Stimulated activated CD4-positive, alpha-beta T cell treated with anti-CD3 and anti-CD28 coated beads, Interleukin-1b, Interleukin-23, amount 100 ng/mL, for 24 hours (primary cell): ENCODE data around the gene GNS.
"Not testable (repeated sequence)": the region's sequence is repeated elsewhere in the genome, so short reads cannot be mapped to it uniquely, and the experiment has no call there.

Experiments
- DNase-seq, 4 experiments: peaks; one replicate each; pipeline ENCODE4 v3.0.0-alpha.2; 2020; ENCODE audit warnings: low read depth in 4 of 4, low spot score in 1 of 4

The GNS gene

DNA sequence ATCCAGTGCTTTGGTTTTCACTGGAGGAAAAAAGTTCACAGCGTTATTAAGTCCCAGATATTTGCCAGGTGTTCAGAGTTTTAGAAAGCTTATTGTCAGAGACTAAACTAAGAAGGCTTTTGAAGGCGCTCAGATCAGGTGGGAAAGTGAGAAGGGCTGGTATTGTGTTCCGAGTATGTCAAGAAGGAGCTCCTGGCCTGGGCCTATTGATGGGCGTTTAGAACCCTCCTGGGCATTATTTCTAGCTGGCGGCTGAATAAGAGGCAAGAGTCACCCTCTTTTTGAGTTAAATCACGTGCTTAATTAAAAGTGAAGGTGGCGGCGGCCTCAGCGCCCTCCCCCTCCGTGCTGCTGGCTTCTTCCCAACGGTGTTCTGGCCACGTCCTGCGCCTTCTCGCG is 20.9 kb upstream of the GNS start:
- DNase-seq: no peak

DNA sequence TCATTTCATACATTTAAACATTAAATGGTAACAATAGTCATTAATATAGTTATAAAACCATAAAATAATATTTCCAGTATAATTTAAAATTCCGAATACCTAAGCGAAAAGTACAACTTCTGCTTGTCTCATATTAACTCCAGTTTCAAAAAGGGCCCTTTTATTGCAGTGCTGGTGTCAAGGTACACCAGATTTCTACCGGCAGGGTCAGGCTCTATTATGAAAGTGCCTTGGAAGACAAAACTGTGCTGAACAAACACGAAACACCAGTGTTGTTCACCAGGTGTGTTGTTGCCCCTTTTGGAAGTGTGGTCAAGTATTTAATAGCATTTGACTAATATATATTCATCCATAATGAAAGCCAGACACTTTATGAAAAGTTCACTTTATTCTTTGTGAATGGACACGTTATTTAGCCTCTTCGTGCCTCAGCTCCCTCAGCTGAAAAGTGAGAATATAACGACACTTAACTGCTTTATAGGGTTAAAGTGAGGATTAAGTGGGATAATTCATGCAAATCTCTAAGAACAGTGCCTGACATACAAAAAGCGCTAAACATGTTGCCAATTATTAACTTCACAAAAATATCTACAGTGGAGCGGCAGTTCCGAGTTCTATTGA is 20.3 kb upstream of the GNS start:
- no peak for DNase-seq

DNA sequence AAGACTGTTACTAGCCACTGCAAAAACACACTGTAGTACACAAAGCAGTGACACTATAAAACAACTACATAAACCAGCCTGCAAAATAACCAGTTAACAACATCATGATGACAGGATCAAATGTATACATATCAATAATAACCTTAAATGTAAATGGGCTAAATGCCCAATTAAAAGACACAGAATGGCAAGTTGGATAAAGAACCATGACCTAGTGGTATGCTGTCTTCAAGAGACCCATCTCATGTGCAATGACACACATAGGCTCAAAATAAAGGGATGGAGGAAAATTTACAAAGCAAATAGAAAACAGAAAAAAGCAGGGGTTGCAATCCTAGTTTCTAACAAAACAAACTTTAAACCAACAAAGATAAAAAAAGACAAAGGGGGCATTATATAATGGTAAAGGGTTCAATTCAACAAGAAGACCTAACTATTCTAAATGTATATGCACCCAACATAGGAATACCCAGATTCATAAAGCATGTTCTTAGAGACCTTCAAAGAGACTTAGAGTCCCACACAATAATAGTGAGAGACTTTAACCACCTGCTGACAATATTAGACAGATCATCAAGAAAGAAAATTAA is 16.0 kb upstream of the GNS start:
- not testable (repeated sequence) for DNase-seq

DNA sequence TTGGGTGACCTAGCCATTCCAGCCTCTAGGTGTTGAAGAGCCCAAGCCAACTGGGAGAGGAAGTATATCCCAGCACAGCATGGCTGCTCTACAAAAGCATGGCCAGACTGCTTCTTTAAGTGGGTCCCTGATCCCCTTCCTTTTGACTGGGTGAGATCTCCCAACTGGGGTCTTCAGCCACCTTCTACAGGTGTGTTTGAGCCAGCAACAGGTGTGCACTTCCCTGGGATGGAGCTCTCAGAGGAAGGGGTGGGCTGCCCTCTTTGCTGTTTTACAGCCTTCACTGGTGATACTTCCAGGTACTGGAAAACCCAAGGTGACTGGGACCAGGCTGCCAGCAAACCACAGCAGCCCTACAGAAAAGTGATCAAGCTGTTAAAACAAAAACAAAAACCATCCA is 14.2 kb upstream of the GNS start:
- DNase-seq: no peak

DNA sequence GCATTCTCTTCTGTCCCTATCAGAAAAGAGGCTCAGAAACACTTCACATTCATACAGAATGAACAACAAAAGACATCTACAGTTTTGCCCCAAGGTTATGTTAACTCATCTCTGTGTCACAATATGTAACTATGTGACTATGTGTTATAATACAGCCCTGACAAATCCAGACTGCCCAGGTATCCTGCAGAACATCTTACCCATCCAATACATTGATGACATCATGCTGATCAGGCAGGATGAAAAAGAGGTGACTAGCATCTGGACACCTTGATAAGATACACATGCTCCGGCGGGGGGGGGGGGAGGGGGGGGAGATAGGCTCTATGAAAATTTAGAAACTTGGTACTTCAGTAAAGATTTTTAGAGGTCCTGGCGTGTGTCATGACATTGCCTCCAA is 8.3 kb upstream of the GNS start:
- no peak for DNase-seq

DNA sequence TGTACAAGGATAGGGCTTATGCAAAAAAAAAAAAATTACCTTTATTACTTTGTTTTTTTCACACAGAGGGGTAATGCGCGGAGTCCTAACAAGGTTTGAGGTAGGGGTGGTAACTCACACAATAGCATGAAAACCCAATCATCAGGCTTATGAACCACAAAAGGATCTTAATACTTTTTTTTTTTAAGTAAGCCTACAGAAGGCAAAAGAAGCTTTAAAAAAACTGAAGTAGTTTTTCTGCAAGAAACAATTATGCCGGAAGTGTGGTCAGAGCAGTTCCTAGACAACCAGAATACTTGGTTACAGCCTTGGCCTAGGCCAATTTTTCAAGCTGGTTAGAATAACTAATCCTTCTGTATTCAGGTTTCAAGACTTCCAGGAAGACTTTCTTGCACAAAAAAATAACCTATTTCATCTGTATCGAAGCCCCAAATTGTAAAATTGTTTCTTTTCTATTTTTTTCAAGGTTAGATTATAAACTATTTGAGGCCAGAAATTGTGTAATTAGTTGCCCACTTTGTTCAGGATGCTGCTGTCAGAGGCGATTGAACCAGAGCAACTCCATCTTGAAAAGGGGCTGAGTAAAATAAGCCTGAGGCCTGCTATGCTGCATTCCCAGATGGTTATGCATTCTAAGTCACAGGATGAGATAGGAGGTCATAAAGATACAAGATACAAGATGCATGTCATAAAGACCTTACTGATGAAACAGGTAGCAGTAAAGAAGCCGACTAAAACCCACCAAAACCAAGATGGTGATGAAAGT is 1.8 kb upstream of the GNS start:
- no peak for DNase-seq

DNA sequence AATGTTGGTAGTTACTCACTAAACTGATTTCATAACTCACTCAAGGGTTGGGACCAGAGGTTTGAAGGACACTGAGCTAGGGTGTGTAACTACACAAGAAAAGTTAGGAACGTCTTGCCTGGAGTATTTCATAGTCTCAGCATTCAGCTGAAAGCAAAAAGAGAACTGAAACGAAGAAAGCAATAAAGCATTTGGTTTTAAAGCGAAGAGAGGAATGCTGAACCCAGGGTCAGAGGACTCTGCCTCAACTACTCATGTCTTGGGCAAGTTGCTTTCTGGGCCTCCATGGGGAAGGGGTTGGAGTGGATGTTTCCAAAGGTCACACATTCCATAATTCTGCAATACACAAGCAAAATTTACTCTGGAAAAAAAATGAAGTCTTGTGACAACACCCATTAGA is 1.4 kb downstream of the GNS start:
- no peak for DNase-seq

DNA sequence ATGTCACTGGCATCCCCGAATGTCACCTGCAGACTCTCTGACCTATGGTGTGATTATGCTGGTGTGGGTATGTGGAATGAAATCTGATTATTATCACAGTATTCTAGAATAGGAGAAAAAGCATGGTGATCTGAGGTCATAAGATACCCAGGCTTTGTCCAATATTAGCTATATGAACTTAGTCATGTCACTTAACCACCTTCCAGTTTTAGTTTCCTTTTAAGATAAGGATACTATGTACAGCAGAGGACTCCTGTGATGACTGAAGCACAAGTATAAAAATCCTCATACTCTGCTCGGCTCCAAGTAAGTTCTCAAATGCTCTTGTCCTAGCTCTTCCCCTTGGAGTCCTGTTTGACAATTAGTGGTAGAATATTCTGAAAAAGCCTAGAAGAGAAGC is 2.8 kb downstream of the GNS start:
- no peak for DNase-seq

DNA sequence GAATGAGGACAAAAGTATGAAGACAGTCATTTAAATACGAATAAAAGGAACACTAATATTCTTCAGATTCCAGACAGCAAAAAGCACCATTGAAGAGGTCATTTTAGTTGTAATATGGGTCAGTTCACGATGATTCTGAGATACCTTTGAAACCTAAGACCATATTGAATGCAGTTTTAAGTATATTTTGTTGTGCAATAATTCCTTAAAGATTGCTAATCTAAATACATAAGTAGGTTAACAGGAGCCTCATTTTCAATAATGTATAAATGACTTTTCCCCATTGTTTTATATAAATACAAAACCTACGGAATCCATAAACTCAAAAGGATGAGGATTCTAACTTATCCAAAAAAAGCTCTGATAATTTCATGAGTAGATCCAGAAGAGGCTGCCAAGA is 5.8 kb downstream of the GNS start:
- no peak for DNase-seq

DNA sequence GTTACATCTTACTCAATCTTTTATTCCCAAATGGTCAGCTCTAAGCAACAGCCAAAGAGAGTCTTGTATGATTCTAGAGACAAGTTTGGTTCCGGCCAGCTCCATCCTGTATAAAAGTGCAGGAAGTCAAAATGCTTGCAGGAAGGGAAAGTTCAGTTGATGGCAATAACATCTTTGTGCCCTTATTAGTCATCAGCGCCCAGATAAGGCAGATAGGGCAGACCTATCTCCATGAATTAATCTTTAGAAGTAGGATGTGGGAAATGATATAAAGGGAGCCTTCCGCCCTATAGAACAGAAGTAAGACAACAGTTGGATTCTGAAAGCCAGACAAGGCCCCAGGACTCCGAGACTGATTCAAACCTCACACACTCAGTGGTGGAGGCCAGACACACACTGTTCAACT is 6.4 kb downstream of the GNS start:
- DNase-seq: no peak

DNA sequence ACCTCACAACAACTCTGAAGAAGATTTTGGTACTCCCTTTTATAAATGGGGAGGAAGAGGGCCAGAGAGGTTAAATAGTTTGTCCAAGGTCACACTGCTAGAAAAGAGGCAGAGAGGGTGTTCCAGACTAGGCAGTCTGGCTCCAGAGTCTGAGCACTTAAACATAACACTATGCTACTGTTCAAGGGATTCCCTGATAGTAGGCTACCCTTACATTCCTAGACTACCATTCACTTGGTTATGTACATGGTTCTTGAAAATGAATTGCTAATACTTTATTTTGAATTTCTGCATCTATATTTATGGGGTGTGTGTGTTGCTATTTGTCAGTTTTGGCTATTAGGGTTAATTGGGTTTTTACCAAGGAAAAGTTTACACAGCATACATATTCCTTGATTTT is 7.2 kb downstream of the GNS start:
- DNase-seq: no peak

DNA sequence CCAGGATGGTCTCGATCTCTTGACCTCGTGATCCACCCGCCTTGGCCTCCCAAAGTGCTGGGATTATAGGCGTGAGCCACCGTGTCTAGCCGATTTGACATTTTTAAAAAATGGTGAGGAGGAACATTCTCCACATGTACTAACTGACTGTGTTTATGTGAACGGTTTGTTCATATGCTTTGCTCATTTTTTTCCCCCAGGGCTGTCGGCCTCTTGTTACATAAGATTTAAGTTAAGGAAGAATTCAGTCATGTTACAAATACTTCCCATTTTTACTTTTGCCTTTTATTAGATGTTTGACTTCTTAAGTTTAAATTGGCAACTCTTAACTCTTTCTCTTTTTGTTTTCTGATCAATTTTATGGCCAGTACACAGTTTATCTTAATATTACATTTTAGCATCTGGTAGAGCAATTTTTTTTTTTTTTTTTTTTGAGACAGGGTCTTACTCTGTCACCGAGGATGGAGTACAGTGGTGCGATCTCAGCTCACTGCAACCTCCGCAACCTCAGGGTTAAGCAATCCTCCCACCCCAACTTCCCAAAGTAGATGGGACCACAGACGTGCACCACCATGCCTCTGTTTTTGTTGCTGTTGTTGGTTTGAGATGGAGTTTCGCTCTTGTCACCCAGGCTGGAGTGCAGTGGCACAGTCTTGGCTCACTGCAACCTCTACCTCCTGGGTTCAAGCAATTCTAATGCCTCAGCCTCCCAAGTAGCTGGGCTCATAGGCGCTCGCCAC is 9.6 kb downstream of the GNS start:
- DNase-seq: no peak

DNA sequence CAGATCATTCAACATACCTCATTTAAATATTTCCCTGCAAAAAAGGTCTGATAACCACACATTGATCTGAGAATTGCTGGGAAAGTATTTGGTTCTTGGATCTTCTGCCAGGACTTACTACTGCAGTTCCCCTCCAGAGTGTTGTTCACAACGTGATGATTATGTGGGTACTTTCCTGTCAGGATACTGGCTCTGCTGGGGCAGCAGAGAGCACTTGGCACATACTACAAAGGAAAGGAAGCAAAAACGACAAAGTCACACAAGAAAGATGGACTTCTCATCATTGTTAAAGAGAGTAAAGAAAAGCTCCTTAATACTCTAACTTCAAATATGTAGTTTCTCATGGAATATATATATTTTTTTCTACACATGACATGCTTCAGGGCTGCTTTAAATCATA is 11.5 kb downstream of the GNS start:
- DNase-seq: no peak

DNA sequence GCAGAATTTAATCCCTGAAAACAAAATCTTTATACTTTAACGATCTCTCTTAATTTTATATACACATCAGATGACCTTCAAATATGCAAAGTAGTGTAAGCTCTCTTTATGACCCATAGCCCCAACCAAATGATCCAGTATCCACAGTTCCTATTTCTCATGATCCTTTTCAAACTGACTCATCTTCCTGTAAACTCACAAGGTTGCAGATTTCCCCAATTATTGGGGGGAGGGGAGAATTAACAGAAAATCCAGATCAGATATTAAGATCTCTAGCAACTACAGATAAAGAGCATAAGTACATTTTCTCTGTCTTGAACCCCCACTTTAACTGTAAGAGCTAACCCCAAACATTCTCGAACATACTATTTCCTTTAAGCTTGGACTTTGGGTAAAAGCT is 12.5 kb downstream of the GNS start:
- no peak for DNase-seq

DNA sequence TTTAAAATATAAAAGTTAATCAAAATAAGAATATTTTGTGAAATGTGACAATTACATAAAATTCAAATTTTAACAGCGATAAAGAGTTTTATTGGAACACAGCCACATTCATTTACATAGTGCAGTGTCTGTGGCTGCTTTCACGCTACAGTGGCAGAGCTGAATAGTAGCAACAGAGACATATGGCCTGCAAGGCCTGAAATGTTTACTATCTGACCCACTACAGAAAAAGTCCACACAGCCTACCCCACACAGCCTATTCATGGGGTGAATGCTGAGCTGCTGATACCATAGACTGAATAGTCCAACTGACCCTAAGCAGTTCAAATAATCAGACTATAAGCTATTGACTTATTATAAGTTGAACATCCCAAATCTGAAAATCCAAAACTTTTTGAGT is 13.2 kb downstream of the GNS start:
- DNase-seq: no peak

DNA sequence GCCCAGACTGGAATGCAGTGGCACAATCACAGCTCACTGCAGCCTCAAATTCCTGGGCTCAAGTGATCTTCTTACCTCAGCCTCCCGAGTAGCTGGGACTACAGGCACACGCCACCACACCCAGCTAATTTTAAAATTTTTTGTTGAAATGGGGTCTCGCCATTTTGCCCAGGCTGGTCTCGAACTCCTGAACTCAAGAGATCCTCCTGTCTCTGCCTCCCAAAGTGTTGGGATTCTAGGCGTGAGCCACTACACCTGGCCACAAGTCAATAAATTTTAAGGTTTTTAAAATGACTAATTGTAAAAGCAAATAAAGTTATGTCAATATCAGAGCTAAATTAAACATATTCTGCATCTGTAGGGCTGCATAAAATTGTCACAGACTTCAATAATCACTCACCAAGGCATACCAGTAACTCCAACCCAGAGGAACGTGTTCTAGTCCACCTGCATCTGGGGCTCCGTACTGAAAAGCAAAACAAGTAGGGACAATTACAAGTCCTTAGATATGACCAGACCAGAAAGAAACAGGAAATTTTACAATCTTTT is 13.9 kb downstream of the GNS start:
- no peak for DNase-seq

DNA sequence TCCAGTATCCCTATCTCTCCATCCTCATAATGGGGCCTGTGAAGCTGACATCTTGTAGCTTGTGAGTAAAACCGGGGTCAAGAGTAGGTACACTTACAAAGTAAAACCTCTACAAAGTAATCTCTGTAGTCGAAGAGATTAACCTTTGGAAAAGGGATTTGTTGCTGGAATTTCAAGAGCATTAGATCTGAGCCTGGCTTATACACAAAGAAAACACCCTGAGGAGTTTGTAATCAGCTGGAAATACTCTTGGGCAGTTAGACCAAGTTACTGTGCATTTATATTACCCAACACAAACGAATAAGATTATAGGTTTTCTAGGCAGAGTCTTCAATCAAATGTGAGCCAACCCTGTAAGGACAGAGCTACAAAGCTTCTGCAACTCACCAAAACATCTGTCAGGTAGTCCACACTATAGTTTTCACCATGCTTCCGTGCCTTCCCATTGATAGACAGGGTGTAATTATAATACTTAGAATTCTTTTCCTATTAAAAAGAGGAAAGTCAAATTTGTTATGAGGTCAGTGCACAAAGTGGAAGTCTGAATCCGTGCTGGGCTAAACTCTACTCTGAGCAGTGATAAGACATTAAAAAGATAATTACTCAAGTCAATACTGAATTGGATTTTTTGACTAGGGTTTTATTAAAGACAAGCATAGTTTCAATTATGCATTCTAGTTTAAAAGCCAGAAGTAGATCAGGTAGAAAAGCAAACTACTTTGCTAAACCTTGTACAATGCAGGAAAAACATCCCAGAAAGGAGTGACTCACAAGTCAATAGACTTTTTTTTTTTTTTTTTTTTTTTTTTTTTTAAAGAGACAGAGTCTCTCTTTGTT is 14.6 kb downstream of the GNS start:
- no peak for DNase-seq

DNA sequence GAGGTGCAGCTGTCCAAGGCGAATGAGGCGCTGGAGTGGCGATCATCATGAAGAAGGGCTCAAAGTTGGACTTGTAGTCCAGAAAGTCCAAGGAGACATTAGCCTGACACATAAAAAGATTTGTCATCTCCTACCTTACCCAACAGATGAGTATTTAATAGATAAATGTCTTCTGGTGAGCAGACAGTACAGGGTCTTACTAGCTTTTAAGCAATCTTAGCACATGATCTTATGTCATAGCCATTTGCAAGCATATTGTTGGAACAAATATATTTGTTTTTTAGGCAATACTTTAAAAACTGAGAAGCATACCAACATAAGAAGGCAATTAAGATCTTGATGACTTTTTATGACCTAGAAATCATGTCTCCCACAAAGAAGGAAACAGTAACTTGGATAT is 16.0 kb downstream of the GNS start:
- no peak for DNase-seq

DNA sequence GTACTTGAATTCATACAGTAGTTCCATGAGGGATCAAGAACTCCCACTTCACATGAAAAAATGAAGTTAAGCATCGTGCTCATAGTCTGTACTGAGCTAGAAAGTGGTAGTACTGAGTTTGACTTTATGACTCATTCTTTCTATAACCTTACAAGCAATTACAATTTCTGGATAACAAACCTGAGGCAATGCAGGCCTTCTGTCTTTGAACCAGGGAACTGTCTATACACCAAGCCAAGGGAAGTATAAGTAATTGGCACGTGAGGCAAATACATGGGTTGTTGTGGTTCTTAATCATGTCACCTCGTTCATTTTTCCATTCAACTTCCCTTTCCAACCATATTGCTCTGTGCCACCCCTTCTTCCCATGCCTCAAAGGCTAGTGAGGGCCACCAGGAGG is 16.8 kb downstream of the GNS start:
- DNase-seq: no peak

DNA sequence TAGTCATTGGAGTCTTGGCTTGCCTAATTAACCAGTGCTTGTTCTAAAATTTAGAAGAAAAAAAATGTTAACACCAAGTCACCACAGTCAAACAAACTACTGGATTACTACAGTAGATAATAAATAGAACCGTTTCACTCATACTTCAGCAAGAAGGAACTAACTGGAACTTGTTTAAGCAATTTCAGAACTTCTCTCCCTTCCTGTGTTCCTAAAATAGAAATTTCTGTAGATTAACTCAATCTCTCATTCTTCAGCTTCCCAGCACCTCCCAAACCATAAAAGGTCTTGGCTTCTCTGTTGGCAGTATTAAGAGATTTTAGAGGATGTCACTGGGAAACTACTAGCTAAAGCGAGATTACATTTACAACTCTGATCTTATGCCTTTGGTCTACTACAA is 18.6 kb downstream of the GNS start:
- no peak for DNase-seq

DNA sequence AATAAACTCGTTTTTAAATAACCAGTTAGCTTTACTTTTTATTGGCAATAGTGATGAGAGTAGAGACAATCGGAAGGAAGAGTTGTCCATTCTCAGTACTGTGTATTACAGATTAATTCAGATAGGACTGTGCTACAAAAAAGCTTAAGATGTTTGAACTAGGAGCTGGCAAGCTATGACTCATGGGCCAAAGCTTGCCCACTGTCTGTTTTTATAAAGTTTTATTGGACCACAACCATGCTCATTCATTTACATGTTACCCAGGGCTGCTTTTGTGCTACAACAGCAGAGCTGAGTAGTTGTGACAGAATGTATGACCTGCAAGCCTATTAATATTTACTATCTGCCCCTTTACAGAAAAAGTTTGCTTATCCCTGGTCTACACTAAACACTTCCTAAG is 19.4 kb downstream of the GNS start:
- DNase-seq: no peak
